Caco-2 (cell line): ENCODE measurements around the gene CLEC2B. TPM values are rescaled to one million over a fixed set of nuclear protein-coding genes. Genes with fewer than 3 reads are reported as not detected.

ENCODE experiments used
- BruUV-seq: library from RNA; stranded (reverse); fragments of 400-500 nt; replicated peaks from 2 replicates; lab custom pipeline; 2021; lab: Mats Ljungman, UMichigan
- CTCF ChIA-PET: fragments of 300-600 bp; sonication (Branson Sonifier 250); formaldehyde crosslinking; loops from one replicate; lab custom pipeline; 2022; ENCODE audit warnings: antibody characterized with exemption; lab: Charles Lee
- POLR2A ChIA-PET: fragments of 300-600 bp; sonication (Branson Sonifier 250); formaldehyde crosslinking; loops from one replicate; lab custom pipeline; 2022; ENCODE audit warnings: antibody characterized with exemption; lab: Charles Lee
- DNase-seq, 2 experiments: peaks; one replicate each; pipeline versions ENCODE4 v3.0.0 to v3.0.0-alpha.2; 2020 to 2022
- H3K27me3 ChIP-seq: replicated peaks from 2 replicates; pipeline ENCODE4 v1.6.0; 2011; ENCODE audit warnings: low read length; ENCODE audit not compliant: control insufficient read depth, insufficient read depth
- H3K36me3 ChIP-seq: 2 replicates; pipeline ENCODE4 v1.5.1; 2011; ENCODE audit warnings: low read length; ENCODE audit not compliant: control insufficient read depth, insufficient read depth
- H3K4me1 ChIP-seq: fragments of 250-450 bp; sonication (Bioruptor Pico); 2 replicates; pipeline ENCODE4 v1.5.1; 2020; ENCODE audit warnings: mild to moderate bottlenecking
- H3K4me3 ChIP-seq: 2 replicates; pipeline ENCODE4 v1.5.1; 2011; ENCODE audit warnings: low read depth, mild to moderate bottlenecking, control low read depth, low read length
- H3K9me3 ChIP-seq: fragments of 250-450 bp; sonication (Bioruptor Pico); 2 replicates; pipeline ENCODE4 v1.5.1; 2020; ENCODE audit warnings: mild to moderate bottlenecking, moderate library complexity
- H3K27ac Mint-ChIP-seq: one replicate; pipeline ENCODE4 v1.8.0; 2022; ENCODE audit warnings: mixed read lengths; ENCODE audit not compliant: unreplicated experiment
- H3K27me3 Mint-ChIP-seq: one replicate; pipeline ENCODE4 v1.8.0; 2022; ENCODE audit warnings: mixed read lengths; ENCODE audit not compliant: insufficient read depth, unreplicated experiment
- H3K36me3 Mint-ChIP-seq: one replicate; pipeline ENCODE4 v1.8.0; 2022; ENCODE audit warnings: mild to moderate bottlenecking, mixed read lengths; ENCODE audit not compliant: insufficient read depth, unreplicated experiment
- H3K4me1 Mint-ChIP-seq: one replicate; pipeline ENCODE4 v1.8.0; 2022; ENCODE audit warnings: low read depth, mixed read lengths; ENCODE audit not compliant: unreplicated experiment
- H3K4me3 Mint-ChIP-seq: one replicate; pipeline ENCODE4 v1.8.0; 2022; ENCODE audit warnings: mild to moderate bottlenecking, moderate library complexity, mixed read lengths; ENCODE audit not compliant: unreplicated experiment
- H3K9me3 Mint-ChIP-seq: one replicate; pipeline ENCODE4 v1.8.0; 2022; ENCODE audit warnings: mixed read lengths; ENCODE audit not compliant: unreplicated experiment
- CTCF ChIP-seq, 2 experiments: fragments of 200-600 bp in 1 of 2; IDR thresholded peaks; 1 replicate in 1 of 2; 2 replicates in 1 of 2; pipeline versions ENCODE4 v1.5.1 to v1.8.0; 2011 to 2022; ENCODE audit warnings: antibody characterized with exemption in 1 of 2, control low read depth in 1 of 2, inconsistent platforms in 1 of 2, low read depth in 1 of 2, low read length in 1 of 2, mild to moderate bottlenecking in 1 of 2, moderate library complexity in 1 of 2; ENCODE audit not compliant: insufficient read depth in 1 of 2, severe bottlenecking in 1 of 2, unreplicated experiment in 1 of 2
- intact Hi-C: fragments of 100-400 bp; cut with micrococcal nuclease; formaldehyde crosslinking; loops from one replicate; pipeline ENCODE4 v1.10.0; 2022; ENCODE audit not compliant: unreplicated experiment
- total RNA-seq: library from RNA; stranded (reverse); gene quantifications from 2 replicates; pipeline ENCODE4 v1.2.3, GENCODE V29; 2022

Gene CLEC2B
- total RNA-seq, 1 experiment from 2014 or later = not detected

- POLR2A ChIA-PET = no interaction called here
- Histone ChIP-seq H3K27me3 (no peaks in the 10 kb centered on the region), H3K9me3 (no peaks in the 10 kb centered on the region), H3K4me3 (no peak overlapping the region), H3K36me3 (no peaks in the 10 kb centered on the region), H3K4me1 (no peaks in the 10 kb centered on the region)
- Mint-ChIP-seq H3K9me3 (no peaks in the 10 kb centered on the region), H3K27ac (no peak overlapping the region), H3K36me3 (no peaks in the 10 kb centered on the region), H3K4me1 (no peaks in the 10 kb centered on the region), H3K27me3 (peaks cover 30% of the 10 kb centered on the region), H3K4me3 (no peak overlapping the region)
- intact Hi-C loops = no loop called here
- no peak for DNase-seq
- no peak for TF ChIP-seq CTCF (IDR thresholded peaks at IDR 0.05; ENCODE audit: insufficient read depth in 1 of 2, low read depth in 1 of 2, low read length in 1 of 2, severe bottlenecking in 1 of 2, unreplicated experiment in 1 of 2)
- no TSS peak for BruUV-seq
- CTCF ChIA-PET = no interaction called here
These were observed 12.3 kb downstream of the CLEC2B start for GRCh38 chr12:9856894-9857293.

DNA sequence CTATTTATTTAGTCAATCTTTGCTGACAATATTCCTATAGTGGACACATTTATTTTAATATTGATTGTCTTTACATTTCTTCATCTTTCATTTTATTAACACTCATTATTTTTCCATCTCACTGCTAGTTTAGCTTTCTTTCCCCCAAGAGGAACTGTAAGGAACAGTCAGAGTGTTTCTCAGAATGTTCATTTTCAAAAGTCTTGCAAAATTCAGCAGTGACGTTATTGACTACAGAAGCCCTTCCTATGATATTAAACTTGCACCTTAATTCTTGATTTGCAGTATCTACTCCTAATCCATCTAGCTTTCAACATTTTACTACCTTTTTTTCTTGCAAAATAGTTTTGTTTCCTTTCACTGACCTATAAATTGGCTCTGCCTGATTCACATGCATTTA, 13.0 kb downstream of the CLEC2B start:
- CTCF ChIA-PET = no interaction called here
- DNase-seq = no peak

DNA sequence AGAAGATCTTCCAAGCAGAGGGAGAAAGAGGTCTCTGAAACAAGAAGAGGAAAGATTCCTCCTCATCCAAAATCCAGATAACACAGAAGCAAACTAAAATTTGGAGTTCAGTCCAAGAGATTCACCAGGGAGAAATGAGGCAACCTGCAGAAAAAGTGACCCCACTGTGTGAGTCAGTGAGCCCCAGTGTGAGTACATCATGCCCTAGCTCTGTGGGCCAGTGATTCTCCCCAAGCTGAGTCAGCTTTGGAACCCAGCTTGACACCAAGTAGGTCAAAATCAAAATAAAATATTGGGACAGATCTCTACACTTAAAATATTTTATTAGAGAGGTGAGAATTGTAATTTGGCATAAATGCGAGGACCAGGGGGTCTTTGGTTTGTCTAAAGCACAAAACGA, 17.2 kb downstream of the CLEC2B start:
- Mint-ChIP-seq H3K36me3 (no peaks in the 10 kb centered on the region), H3K4me1 (no peaks in the 10 kb centered on the region), H3K4me3 (no peak overlapping the region), H3K27ac (no peak overlapping the region), H3K9me3 (no peaks in the 10 kb centered on the region), H3K27me3 (peaks cover 45% of the 10 kb centered on the region)
- CTCF ChIA-PET = no interaction called here
- no peak for TF ChIP-seq CTCF (IDR thresholded peaks at IDR 0.05; ENCODE audit: insufficient read depth in 1 of 2, low read depth in 1 of 2, low read length in 1 of 2, severe bottlenecking in 1 of 2, unreplicated experiment in 1 of 2)
- intact Hi-C loops = no loop called here
- H3K4me3 ChIP-seq = no peak overlapping the region
- H3K36me3 ChIP-seq = no peaks in the 10 kb centered on the region
- H3K27me3 ChIP-seq = no peaks in the 10 kb centered on the region
- no peaks in the 10 kb centered on the region; the same call in 1 of the 2 replicates for H3K9me3 ChIP-seq
- no TSS peak for BruUV-seq
- DNase-seq = no peak
- H3K4me1 ChIP-seq = no peaks in the 10 kb centered on the region
- POLR2A ChIA-PET = no interaction called here

More for the DNA sequence above, 13.0 kb downstream of the CLEC2B start:
- intact Hi-C loops = no loop called here
- Histone ChIP-seq H3K36me3 (no peaks in the 10 kb centered on the region), H3K4me3 (no peak overlapping the region), H3K4me1 (no peaks in the 10 kb centered on the region), H3K9me3 (no peaks in the 10 kb centered on the region), H3K27me3 (no peaks in the 10 kb centered on the region)
- H3K9me3 Mint-ChIP-seq = no peaks in the 10 kb centered on the region
- peaks cover 32% of the 10 kb centered on the region for H3K27me3 Mint-ChIP-seq
- POLR2A ChIA-PET = no interaction called here
- TF ChIP-seq CTCF (IDR thresholded peaks at IDR 0.05; ENCODE audit: insufficient read depth in 1 of 2, low read depth in 1 of 2, low read length in 1 of 2, severe bottlenecking in 1 of 2, unreplicated experiment in 1 of 2) = no peak
- no peak overlapping the region for H3K4me3 Mint-ChIP-seq
- no peaks in the 10 kb centered on the region for H3K36me3 Mint-ChIP-seq
- H3K4me1 Mint-ChIP-seq = no peaks in the 10 kb centered on the region
- H3K27ac Mint-ChIP-seq = no peak overlapping the region
- BruUV-seq = no TSS peak
